ENCODE data around the gene POLE2.

The POLE2 gene

DNA sequence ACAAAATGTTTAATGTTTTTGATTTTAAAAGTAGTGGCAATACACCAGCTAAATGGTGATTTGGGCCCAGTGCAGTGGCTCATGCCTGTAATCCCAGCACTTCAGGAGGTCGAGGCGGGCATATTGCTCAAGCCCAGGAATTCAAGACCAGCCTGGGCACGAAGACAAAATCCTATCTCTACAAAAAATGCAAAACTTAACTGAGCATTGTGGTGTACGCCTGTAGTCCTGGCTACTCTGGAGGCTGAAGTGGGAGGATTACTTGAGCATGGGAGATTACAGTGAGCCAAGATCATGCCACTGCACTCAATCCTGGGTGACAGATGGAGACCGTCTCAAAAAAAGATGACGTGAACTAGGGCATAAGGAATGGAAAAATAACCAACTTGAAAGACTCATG, 72.2 kb downstream of the POLE2 start:
- DNase-seq, result no peak

DNA sequence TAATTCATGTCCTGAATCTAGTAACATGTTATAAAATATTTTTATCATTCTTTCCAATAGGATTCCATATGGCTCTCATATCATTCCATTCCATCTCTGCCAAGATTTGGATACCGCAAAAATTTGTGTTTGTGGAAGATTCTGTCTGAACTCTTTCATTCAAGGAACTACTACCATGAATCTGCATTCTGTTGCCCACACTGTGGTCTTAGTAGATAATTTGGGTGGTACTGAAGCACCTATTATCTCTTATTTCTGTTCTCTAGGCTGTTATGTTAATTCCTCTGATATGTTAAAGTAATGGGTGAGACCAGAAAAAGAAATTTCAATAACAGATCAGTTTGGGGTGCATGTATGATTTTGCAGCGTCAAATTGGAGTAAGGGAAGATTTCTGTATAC, 73.8 kb downstream of the POLE2 start:
- no peak for DNase-seq

DNA sequence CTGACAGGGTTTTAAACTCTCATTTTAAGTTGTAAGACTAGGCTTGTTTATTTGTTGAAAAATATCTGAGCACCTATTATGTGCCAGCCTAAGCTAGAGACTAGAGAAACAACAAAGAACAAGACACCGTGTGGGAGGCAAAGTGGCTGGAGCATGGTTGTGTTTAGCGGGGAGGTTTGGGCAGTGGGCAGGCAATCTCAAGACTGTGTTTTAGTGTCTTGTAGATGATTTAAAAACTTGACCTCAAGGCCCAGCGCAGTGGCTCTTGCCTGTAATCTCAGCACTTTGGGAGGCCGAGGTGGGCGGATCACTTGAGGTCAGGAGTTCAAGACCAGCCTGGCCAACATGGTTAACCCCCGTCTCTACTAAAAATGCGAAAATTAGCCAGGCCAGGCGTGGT, 75.3 kb downstream of the POLE2 start:
- no peak for DNase-seq

DNA sequence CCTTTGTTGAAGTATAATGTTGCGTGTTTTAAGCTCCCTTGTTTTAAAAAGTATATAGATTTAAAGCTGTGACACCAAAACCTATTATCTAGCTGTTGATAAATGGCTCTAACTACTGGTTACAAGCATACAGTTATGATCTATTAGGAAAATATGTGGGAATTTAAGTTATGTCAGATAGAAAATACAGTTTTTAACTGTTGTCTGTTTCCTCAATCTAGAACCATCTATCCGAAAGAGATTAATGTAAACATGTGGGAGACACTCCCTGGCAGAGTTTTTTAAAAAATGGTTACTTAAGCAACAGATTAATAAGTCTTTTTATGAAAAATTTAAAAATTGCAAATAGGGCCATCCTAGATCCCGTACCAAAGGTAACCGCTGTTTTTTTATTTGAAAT, 75.8 kb downstream of the POLE2 start:
- no peak for DNase-seq

DNA sequence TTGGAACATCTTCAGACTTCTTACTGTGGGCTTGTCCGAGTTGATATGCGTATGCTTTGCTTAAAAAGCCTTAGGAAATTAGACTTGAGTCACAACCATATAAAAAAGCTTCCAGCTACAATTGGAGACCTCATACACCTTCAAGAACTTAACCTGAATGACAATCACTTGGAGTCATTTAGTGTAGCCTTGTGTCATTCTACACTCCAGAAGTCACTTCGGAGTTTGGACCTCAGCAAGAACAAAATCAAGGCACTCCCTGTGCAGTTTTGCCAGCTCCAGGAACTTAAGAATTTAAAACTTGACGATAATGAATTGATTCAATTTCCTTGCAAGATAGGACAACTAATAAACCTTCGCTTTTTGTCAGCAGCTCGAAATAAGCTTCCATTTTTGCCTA, 80.4 kb downstream of the POLE2 start:
- DNase-seq, result no peak

DNA sequence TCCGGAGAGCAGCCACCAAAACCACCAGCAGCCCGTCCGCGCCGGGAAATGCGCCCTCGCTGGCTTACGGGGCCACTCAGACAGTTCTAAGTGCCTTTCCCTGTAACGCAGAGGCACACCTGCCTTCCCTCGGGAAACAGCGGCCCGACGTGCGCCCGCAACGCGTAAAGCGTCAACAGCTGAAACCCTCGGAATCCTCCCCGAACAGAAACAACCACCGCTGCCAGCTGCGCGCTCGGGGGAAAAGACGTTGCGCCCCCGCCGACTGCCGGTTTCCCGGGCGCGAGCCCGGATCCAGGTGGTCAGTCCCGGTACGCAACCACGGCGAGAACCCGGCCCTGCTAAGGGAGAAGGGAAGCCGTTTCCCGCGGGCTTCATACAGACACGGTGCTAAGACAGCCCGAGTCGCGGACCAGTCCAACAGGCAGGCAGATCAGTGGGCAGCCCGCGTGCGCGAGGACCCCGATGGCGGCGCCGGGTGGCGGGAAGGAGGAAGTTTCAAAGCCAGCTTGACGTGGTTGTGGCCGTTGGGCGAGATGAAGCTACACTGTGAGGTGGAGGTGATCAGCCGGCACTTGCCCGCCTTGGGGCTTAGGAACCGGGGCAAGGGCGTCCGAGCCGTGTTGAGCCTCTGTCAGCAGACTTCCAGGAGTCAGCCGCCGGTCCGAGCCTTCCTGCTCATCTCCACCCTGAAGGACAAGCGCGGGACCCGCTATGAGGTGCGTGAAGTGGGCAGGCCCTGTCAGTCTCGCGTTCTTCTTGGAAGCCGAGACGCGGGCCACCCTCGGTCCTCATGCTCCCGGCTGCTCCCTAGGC, 89.3 kb downstream of the POLE2 start, which contains the start of gene LRR1:
LRR1 (plus strand) TSS at position 456 of the 816 bp plus-strand sequence; CDS start at position 537, 81 bp downstream.
- peak; percentile 85 for DNase-seq

DNA sequence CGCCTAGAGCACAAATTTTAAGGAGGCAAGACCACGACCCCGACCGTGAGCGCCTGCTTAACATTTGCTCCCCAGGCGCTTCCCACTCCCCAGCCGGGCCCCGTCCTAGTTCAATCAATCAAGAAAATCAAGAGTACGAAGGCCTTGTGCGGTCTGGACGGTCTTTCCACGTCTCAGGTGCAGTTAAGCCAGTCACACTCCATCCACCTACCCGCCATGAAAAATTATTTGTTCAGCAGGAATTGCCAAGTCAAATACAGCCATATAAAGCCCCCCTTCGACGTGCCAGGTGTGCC, 89.9 kb downstream of the POLE2 start:
- no peak for DNase-seq

DNA sequence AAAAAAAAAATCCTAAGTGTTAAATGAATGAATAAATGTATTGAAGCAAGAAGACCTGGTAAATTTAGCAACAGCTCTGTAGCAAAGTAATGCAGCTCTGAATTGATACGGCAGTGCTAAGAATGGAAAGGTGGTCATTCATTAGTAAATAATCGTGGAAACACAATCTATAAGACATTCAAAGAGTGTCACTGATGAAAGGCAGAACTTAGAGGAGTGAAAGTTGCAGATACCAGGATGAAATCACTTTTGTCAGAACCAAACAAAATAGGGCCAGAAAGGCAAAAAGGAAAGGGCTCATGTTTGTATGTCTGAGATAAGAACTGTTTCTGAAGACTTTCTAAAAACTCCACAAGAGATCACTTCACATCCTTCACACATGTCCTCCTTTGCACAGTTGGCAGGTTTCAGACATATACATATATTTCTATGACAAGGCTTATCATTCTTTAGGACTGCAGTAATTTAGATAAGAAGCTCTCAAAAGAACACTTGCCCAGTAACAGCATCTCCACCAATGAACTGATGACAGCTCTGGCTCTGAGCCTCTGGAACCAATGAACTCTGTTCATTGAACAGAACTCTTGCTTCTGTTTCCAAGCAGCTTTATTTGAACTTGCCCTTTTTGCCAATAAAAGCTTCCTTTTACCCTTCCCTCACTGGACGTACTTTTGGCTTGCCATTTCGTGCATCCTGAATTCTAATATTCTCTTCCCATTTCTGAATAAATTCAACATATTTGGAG, 93.5 kb downstream of the POLE2 start:
- DNase-seq, result peak; percentile 29

Data from kidney glomerular epithelial cell (primary cell).